CD4-positive, CD25-positive, alpha-beta regulatory T cell (primary cell): Measurements from ENCODE around the gene UCKL1. TPM values are rescaled to one million over a fixed set of nuclear protein-coding genes. Genes with fewer than 3 reads are reported as not detected.

Source experiments
- ATAC-seq, 2 donors: fragments of 150-1000 bp; cut with Tn5 transposase; one replicate each; pipeline ENCODE4 v1.10.0; 2021; ENCODE audit warnings: low read depth in 2 of 2, moderate number of reproducible peaks in 2 of 2, moderate library complexity in 1 of 2
- DNase-seq, 3 donors: peaks; one replicate each; pipeline versions ENCODE4 v3.0.0 to v3.0.0-alpha.2; 2012 to 2022; ENCODE audit warnings: mixed read lengths in 1 of 3
- H3K27ac ChIP-seq: one replicate; pipeline ENCODE4 v1.7.0; 2013; ENCODE audit warnings: mild to moderate bottlenecking, low read length; ENCODE audit not compliant: insufficient read depth, poor library complexity, severe bottlenecking
- H3K27me3 ChIP-seq: one replicate; pipeline ENCODE4 v1.7.0; 2013; ENCODE audit warnings: low read length; ENCODE audit not compliant: control insufficient read depth, insufficient read depth
- H3K36me3 ChIP-seq: one replicate; pipeline ENCODE4 v1.7.0; 2013; ENCODE audit warnings: mild to moderate bottlenecking, low read length, moderate library complexity; ENCODE audit not compliant: control insufficient read depth, insufficient read depth
- H3K4me1 ChIP-seq: 2 replicates; pipeline ENCODE4 v1.7.0; 2013; ENCODE audit warnings: mild to moderate bottlenecking, low read length; ENCODE audit not compliant: insufficient read depth, control insufficient read depth, poor library complexity, severe bottlenecking
- H3K4me3 ChIP-seq: one replicate; pipeline ENCODE4 v1.7.0; 2013; ENCODE audit warnings: low read depth, mild to moderate bottlenecking, low read length, moderate library complexity
- H3K9me3 ChIP-seq, 2 experiments: 1 replicate in 1 of 2; 2 replicates in 1 of 2; pipeline ENCODE4 v1.7.0; 2013; ENCODE audit warnings: low read length in 2 of 2, mild to moderate bottlenecking in 1 of 2, moderate library complexity in 1 of 2; ENCODE audit not compliant: control insufficient read depth in 2 of 2
- H3K27ac Mint-ChIP-seq, 3 donors: one replicate each; pipeline ENCODE4 v1.8.0; 2020 to 2022; ENCODE audit warnings: mild to moderate bottlenecking in 3 of 3, mixed read lengths in 3 of 3, moderate library complexity in 2 of 3
- H3K27me3 Mint-ChIP-seq: one replicate; pipeline ENCODE4 v1.8.0; 2022; ENCODE audit warnings: mild to moderate bottlenecking, mixed read lengths
- H3K36me3 Mint-ChIP-seq: one replicate; pipeline ENCODE4 v1.8.0; 2020; ENCODE audit warnings: mixed read lengths
- H3K4me1 Mint-ChIP-seq, 4 donors: one replicate each; pipeline ENCODE4 v1.8.0; 2020 to 2022; ENCODE audit warnings: mixed read lengths in 4 of 4, mild to moderate bottlenecking in 1 of 4
- H3K4me3 Mint-ChIP-seq, 4 donors: one replicate each; pipeline ENCODE4 v1.8.0; 2020 to 2022; ENCODE audit warnings: mild to moderate bottlenecking in 4 of 4, mixed read lengths in 4 of 4, moderate library complexity in 3 of 4
- H3K9me3 Mint-ChIP-seq, 7 donors: one replicate each; pipeline ENCODE4 v1.8.0; 2020 to 2022; ENCODE audit warnings: mixed read lengths in 7 of 7, mild to moderate bottlenecking in 3 of 7, moderate library complexity in 2 of 7
- polyA plus RNA-seq, 4 donors: library from polyadenylated mRNA; unstranded; fragments of 300-500 nt; fragmentation: Illumina TruSeq; gene quantifications; one replicate each; pipeline ENCODE4 v1.2.3, GENCODE V29; 2021
- total RNA-seq: library from RNA; stranded (reverse); gene quantifications from one replicate; pipeline ENCODE4 v1.2.3, GENCODE V29; 2022

UCKL1 gene
- total and polyA plus RNA-seq, 5 donors from 2014 or later: 25.1 to 43.0 (median 32.6) TPM

GRCh38 chr20:63980317-63980805, 24.1 kb upstream of the UCKL1 start:
- Mint-ChIP-seq H3K27me3 (no peaks in the 10 kb centered on the region), H3K36me3 (peaks cover 23% of the 10 kb centered on the region), H3K27ac (peak overlapping the region; percentile 91 to 94 (median 93)), H3K4me1 (peaks cover 6 to 66% (median 47%) of the 10 kb centered on the region in 4 donors), H3K9me3 (no peaks in the 10 kb centered on the region), H3K4me3 (peak overlapping the region; percentile 90 to 98 (median 94))
- Histone ChIP-seq H3K36me3 (peaks cover 31% of the 10 kb centered on the region), H3K4me1 (peaks cover 55% of the 10 kb centered on the region), H3K27ac (peak overlapping the region; percentile 93), H3K9me3 (no peaks in the 10 kb centered on the region), H3K4me3 (peak overlapping the region; percentile 68), H3K27me3 (no peaks in the 10 kb centered on the region)
- ATAC-seq (peak; percentile 22 to 28), DNase-seq (peak in 1 of 3 donors; percentile 45)

- ATAC-seq: peak; percentile 20 to 33
- H3K9me3 ChIP-seq: no peaks in the 10 kb centered on the region
- H3K27me3 ChIP-seq: no peaks in the 10 kb centered on the region
- DNase-seq: peak; percentile 57 to 70 (median 64)
- peaks cover 30% of the 10 kb centered on the region for H3K36me3 ChIP-seq
- peak within 1 kb of the TSS; percentile 68 for H3K4me3 ChIP-seq
- H3K27ac ChIP-seq: peak within 1 kb of the TSS; percentile 93
- Mint-ChIP-seq H3K4me3 (peak within 1 kb of the TSS; percentile 90 to 98 (median 94)), H3K27me3 (no peaks in the 10 kb centered on the region), H3K36me3 (peaks cover 22% of the 10 kb centered on the region), H3K9me3 (no peaks in the 10 kb centered on the region), H3K4me1 (peaks cover 6 to 66% (median 45%) of the 10 kb centered on the region in 4 donors), H3K27ac (peak within 1 kb of the TSS; percentile 91 to 94 (median 93))
- peaks cover 55% of the 10 kb centered on the region for H3K4me1 ChIP-seq
Measured at GRCh38 chr20:63979557-63980316, 23.5 kb upstream of the UCKL1 start, which contains the start of gene SAMD10. SAMD10 (minus strand) TSS chr20:63979642; CDS start chr20:63979467, 175 bp downstream.

DNA sequence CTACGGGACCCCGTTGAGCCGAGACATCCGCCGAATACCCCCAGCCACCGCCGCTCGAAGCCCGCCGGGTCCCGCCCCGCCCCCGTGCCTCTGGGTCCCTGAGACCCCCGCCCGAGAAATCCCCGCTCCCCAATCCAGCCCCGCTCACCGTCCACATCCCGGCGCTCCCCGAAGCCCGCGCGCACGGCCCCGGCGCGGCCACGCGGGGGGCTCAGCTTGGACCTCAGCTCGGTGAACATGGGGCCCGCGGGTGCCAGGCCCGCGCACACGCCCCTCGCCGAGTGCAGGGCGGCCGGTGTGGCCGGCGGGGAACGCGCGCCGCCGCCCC, 23.0 kb upstream of the UCKL1 start:
- peak overlapping the region; percentile 79 for H3K27ac ChIP-seq
- peak overlapping the region; percentile 84 to 95 (median 90) for H3K4me3 Mint-ChIP-seq
- no peaks in the 10 kb centered on the region for H3K27me3 ChIP-seq
- ATAC-seq: no peak
- no peak overlapping the region for H3K27ac Mint-ChIP-seq
- no peak for DNase-seq
- no peaks in the 10 kb centered on the region for H3K9me3 Mint-ChIP-seq
- H3K36me3 ChIP-seq: peaks cover 26% of the 10 kb centered on the region
- H3K36me3 Mint-ChIP-seq: peaks cover 19% of the 10 kb centered on the region
- no peak overlapping the region for H3K4me3 ChIP-seq
- H3K9me3 ChIP-seq: no peaks in the 10 kb centered on the region
- H3K4me1 ChIP-seq: peaks cover 56% of the 10 kb centered on the region
- H3K27me3 Mint-ChIP-seq: no peaks in the 10 kb centered on the region
- H3K4me1 Mint-ChIP-seq: peaks cover 6 to 64% (median 42%) of the 10 kb centered on the region in 4 donors

GRCh38 chr20:63978319-63979228, 22.4 kb upstream of the UCKL1 start:
- no peaks in the 10 kb centered on the region for H3K27me3 ChIP-seq
- Mint-ChIP-seq H3K27ac (peak overlapping the region; percentile 86 to 92 (median 91)), H3K4me1 (peaks cover 6 to 70% (median 46%) of the 10 kb centered on the region in 4 donors), H3K9me3 (no peaks in the 10 kb centered on the region), H3K36me3 (peaks cover 19% of the 10 kb centered on the region), H3K4me3 (peak overlapping the region; percentile 84 to 95 (median 90)), H3K27me3 (no peaks in the 10 kb centered on the region)
- H3K4me3 ChIP-seq: peak overlapping the region; percentile 57
- DNase-seq (peak in 2 of 3 donors; percentile 49 to 73), ATAC-seq (no peak)
- H3K9me3 ChIP-seq: no peaks in the 10 kb centered on the region
- peak overlapping the region; percentile 79 for H3K27ac ChIP-seq
- peaks cover 61% of the 10 kb centered on the region for H3K4me1 ChIP-seq
- H3K36me3 ChIP-seq: peaks cover 21% of the 10 kb centered on the region

DNA sequence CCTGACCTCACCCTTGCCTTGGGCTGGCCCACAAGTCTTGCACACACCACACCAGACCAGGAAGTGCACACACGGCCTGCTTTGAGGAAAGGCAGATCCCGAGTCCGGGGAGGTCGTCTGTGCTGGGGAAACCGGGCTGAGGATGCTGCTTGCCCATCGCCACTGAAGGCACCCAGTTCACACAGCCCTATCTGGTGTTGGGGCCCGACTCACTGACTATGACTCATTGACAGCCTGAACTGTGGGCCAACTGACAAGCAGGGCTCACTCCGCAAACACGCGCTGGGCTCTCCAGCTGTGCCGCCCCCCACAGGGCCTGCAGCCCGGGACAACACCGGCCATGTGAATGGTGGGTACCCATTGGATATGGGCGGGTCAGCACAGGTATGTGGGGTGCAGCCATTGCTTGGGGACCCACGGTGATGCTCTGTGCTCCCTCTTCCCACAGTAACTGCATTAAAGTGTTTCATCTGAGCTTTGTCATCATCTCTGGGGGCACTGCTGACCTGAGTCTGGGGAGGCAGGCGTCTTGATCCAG, 21.6 kb upstream of the UCKL1 start:
- no peaks in the 10 kb centered on the region for H3K27me3 Mint-ChIP-seq
- peak overlapping the region; percentile 79 for H3K27ac ChIP-seq
- H3K4me3 ChIP-seq: peak overlapping the region; percentile 57
- H3K27me3 ChIP-seq: no peaks in the 10 kb centered on the region
- H3K4me3 Mint-ChIP-seq: peak overlapping the region; percentile 84 to 95 (median 90)
- peaks cover 16% of the 10 kb centered on the region for H3K36me3 Mint-ChIP-seq
- peaks cover 57% of the 10 kb centered on the region for H3K4me1 ChIP-seq
- ATAC-seq (peak; percentile 46 to 47), DNase-seq (peak in 1 of 3 donors; percentile 68)
- H3K36me3 ChIP-seq: peaks cover 17% of the 10 kb centered on the region
- no peaks in the 10 kb centered on the region for H3K9me3 Mint-ChIP-seq
- H3K9me3 ChIP-seq: no peaks in the 10 kb centered on the region
- peaks cover 6 to 67% (median 43%) of the 10 kb centered on the region in 4 donors for H3K4me1 Mint-ChIP-seq
- H3K27ac Mint-ChIP-seq: peak overlapping the region; percentile 86 to 92 (median 91)

DNA sequence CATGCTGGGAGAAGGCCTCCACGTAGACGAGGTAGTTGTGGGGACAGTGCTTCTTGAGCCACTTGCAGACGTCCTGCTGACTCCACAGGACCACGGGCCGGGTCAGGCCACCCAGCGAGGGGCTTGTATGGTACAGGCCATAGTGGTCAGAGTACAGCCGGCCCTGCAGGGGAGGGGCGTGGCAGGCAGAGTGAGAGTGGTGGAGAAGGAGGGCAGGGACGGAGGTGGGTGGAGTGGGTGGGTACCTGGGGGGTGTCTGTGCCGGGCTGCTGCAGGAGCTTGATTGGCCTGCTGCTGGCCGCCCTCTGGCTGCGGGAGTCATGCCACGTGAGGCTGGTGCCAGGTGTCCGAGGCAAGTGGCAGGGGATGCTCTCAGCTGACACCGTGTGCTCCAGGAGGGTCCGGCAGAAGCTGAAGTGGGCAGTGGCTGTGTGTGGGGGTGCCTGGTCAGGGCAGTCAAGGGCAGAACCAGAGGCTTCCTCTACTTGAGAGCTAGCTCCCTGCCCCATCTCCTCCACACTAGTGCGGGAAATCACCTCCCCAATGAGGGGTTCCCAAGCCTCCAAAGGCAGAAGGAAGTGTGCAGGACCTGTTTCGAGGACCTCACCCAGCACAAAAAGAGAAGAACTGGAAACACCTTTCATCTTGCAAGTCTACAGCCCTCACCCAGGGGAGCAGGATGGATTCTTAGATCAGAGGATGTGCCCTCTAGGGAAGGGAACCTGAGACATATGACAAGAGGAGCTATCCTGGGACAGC, 20.9 kb upstream of the UCKL1 start:
- Mint-ChIP-seq H3K27ac (peak overlapping the region; percentile 72 to 92 (median 91)), H3K27me3 (no peaks in the 10 kb centered on the region), H3K4me1 (peaks cover 6 to 62% (median 37%) of the 10 kb centered on the region in 4 donors), H3K9me3 (no peaks in the 10 kb centered on the region), H3K4me3 (peak overlapping the region; percentile 64 to 95 (median 85)), H3K36me3 (peaks cover 11% of the 10 kb centered on the region)
- no peaks in the 10 kb centered on the region for H3K27me3 ChIP-seq
- H3K27ac ChIP-seq: peak overlapping the region; percentile 79
- peaks cover 12% of the 10 kb centered on the region for H3K36me3 ChIP-seq
- no peaks in the 10 kb centered on the region for H3K9me3 ChIP-seq
- DNase-seq (no peak), ATAC-seq (no peak)
- no peak overlapping the region for H3K4me3 ChIP-seq
- peaks cover 50% of the 10 kb centered on the region for H3K4me1 ChIP-seq
